Testis (tissue), 3 donors: ENCODE results near the gene TJP1. TPM values are rescaled to one million over a fixed set of nuclear protein-coding genes. Genes with fewer than 3 reads are reported as not detected.

Experiments
- DNase-seq: peaks from one replicate; pipeline ENCODE4 v3.0.0-alpha.2; 2019
- H3K27ac ChIP-seq, 2 donors: fragments of 200-600 bp; sonication (generic); one replicate each; pipeline ENCODE4 v1.5.1; 2019
- H3K27me3 ChIP-seq: fragments of 200-600 bp; sonication (generic); one replicate; pipeline ENCODE4 v1.5.1; 2019
- H3K36me3 ChIP-seq: fragments of 200-600 bp; sonication (generic); one replicate; pipeline ENCODE4 v1.5.1; 2017; ENCODE audit warnings: low read depth; ENCODE audit errors: missing control alignments
- H3K4me1 ChIP-seq: fragments of 200-600 bp; sonication (generic); one replicate; pipeline ENCODE4 v1.5.1; 2019
- H3K4me3 ChIP-seq, 2 donors: fragments of 200-600 bp; sonication (generic); one replicate each; pipeline ENCODE4 v1.5.1; 2017 to 2019
- H3K9me3 ChIP-seq: fragments of 200-600 bp; sonication (generic); one replicate; pipeline ENCODE4 v1.5.1; 2017
- CTCF ChIP-seq, 3 experiments: fragments of 450-650 bp in 2 of 3; fragments of 200-600 bp in 1 of 3; sonication (generic) in 1 of 3; IDR thresholded peaks; one replicate each; pipeline ENCODE4 v1.5.1; 2016 to 2019; ENCODE audit warnings: antibody characterized with exemption in 3 of 3, mild to moderate bottlenecking in 2 of 3, moderate library complexity in 1 of 3
- POLR2A ChIP-seq: fragments of 450-650 bp; IDR thresholded peaks from one replicate; pipeline ENCODE4 v1.6.1; 2017; ENCODE audit warnings: antibody characterized with exemption, mild to moderate bottlenecking, moderate library complexity
- WGBS, 2 donors: methylation state at CpG; one replicate each; pipeline ENCODE4 v1.1.5; 2018; 5-methylcytosine and 5-hydroxymethylcytosine counted together
- intact Hi-C: fragments of 100-400 bp; cut with DNase I; formaldehyde crosslinking; loops from one replicate; pipeline ENCODE4 v1.15.1; 2023; ENCODE audit warnings: low total_unique reads
- polyA plus RNA-seq: library from polyadenylated mRNA; stranded (reverse); fragments of 350-450 nt; fragmentation: Illumina TruSeq; extraction: RNeasy Lipid Tissue Mini Kit (QIAGEN cat#74804); gene quantifications from one replicate; pipeline ENCODE4 v1.2.3, GENCODE V29; 2014; ENCODE audit warnings: low read depth, low replicate concordance; ENCODE audit not compliant: insufficient read depth
- total RNA-seq, 2 donors: library from RNA; depleted of rRNA; stranded (reverse); fragments of >200 nt; gene quantifications; one replicate each; pipeline ENCODE4 v1.2.3, GENCODE V29; 2016

Gene TJP1
- total and polyA plus RNA-seq, 3 donors from 2014 or later = 102 to 315 (median 255) TPM

GRCh38 chr15:29815000-29815710 is 7.1 kb downstream of the TJP1 start:
- no peak overlapping the region for H3K4me3 ChIP-seq
- H3K4me1 ChIP-seq = peaks cover 13% of the 10 kb centered on the region
- H3K27me3 ChIP-seq = no peaks in the 10 kb centered on the region
- no peaks in the 10 kb centered on the region for H3K36me3 ChIP-seq
- intact Hi-C loops = no loop called here
- no peak overlapping the region for H3K27ac ChIP-seq
- 55 to 65% methylated on average over 3 of the region's 3 CpGs for WGBS, 2 donors
- no peaks in the 10 kb centered on the region for H3K9me3 ChIP-seq
- TF ChIP-seq CTCF (IDR thresholded peaks at IDR 0.05) (no peak), POLR2A (no peak)
- DNase-seq = no peak

GRCh38 chr15:29813009-29813408 is 9.3 kb downstream of the TJP1 start:
- no peaks in the 10 kb centered on the region for H3K27me3 ChIP-seq
- H3K9me3 ChIP-seq = no peaks in the 10 kb centered on the region
- no peak for DNase-seq
- H3K4me3 ChIP-seq = no peak overlapping the region
- intact Hi-C loops = no loop called here
- H3K36me3 ChIP-seq = no peaks in the 10 kb centered on the region
- TF ChIP-seq CTCF (IDR thresholded peaks at IDR 0.05) = no peak
- TF ChIP-seq POLR2A = no peak
- no peak overlapping the region for H3K27ac ChIP-seq
- H3K4me1 ChIP-seq = peaks cover 13% of the 10 kb centered on the region

GRCh38 chr15:29812384-29812694 is 9.9 kb downstream of the TJP1 start:
- WGBS, 2 donors = 67 to 72% methylated on average over 2 of the region's 2 CpGs
- no peak overlapping the region for H3K4me3 ChIP-seq
- intact Hi-C loops = no loop called here
- peaks cover 13% of the 10 kb centered on the region for H3K4me1 ChIP-seq
- DNase-seq = no peak
- TF ChIP-seq POLR2A (no peak), CTCF (IDR thresholded peaks at IDR 0.05) (no peak)
- H3K36me3 ChIP-seq = no peaks in the 10 kb centered on the region
- no peaks in the 10 kb centered on the region for H3K9me3 ChIP-seq
- no peaks in the 10 kb centered on the region for H3K27me3 ChIP-seq
- H3K27ac ChIP-seq = no peak overlapping the region

- H3K9me3 ChIP-seq = no peaks in the 10 kb centered on the region
- H3K36me3 ChIP-seq = no peaks in the 10 kb centered on the region
- WGBS, 2 donors = 70 to 78% methylated on average over 2 of the region's 2 CpGs
- H3K4me1 ChIP-seq = peaks cover 13% of the 10 kb centered on the region
- no peak for DNase-seq
- TF ChIP-seq CTCF (IDR thresholded peaks at IDR 0.05) = no peak
- no peak for TF ChIP-seq POLR2A
- intact Hi-C loops = no loop called here
- H3K4me3 ChIP-seq = no peak overlapping the region
- no peaks in the 10 kb centered on the region for H3K27me3 ChIP-seq
- H3K27ac ChIP-seq = no peak overlapping the region
These were observed 10.4 kb downstream of the TJP1 start for GRCh38 chr15:29811691-29812383.

- WGBS, 2 donors = 62% methylated on average over 4 of the region's 4 CpGs
- TF ChIP-seq CTCF (IDR thresholded peaks at IDR 0.05) (no peak), POLR2A (no peak)
- no peak overlapping the region for H3K27ac ChIP-seq
These were observed 16.6 kb downstream of the TJP1 start for GRCh38 chr15:29805708-29806104.

More at GRCh38 chr15:29805708-29806104, 16.6 kb downstream of the TJP1 start:
- intact Hi-C loops = no loop called here
- no peak overlapping the region for H3K4me3 ChIP-seq
- no peaks in the 10 kb centered on the region for H3K36me3 ChIP-seq
- H3K9me3 ChIP-seq = no peaks in the 10 kb centered on the region
- no peak for DNase-seq
- H3K4me1 ChIP-seq = peaks cover 25% of the 10 kb centered on the region
- H3K27me3 ChIP-seq = no peaks in the 10 kb centered on the region
